Measurements from ENCODE around the gene OTOG. TPM values are rescaled to one million over a fixed set of nuclear protein-coding genes. Genes with fewer than 3 reads are reported as not detected.

OTOG gene
- total RNA-seq, 1 experiment from 2014 or later = 0.35 TPM

DNA sequence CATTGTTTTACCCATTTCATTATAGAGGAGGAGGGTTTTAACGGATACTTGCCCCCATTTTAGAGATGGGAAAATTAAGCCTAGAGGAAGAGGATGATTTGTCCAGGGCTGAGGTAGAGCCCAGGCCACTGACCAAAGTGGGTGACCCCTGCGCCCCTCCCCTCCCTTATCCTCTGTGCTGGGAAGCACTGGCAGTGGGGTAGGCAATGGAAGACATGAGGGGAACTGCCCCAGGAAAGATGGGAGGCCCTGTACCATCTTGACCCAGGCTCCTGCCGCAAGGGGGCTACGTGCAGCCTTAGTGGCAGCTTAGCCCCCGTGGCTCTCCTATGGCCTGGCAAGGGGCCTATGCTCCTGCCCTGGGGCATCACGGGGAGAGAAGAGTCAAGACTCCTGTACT, 95.9 kb downstream of the OTOG start:
- H3K79me2 ChIP-seq (ENCODE audit: insufficient read depth, low read length) = no peaks in the 10 kb centered on the region
- no peak overlapping the region for H3K27ac ChIP-seq (ENCODE audit: insufficient read length, low read depth, low read length)
- H3K27me3 Mint-ChIP-seq (ENCODE audit: low read depth) = peaks cover 20% of the 10 kb centered on the region
- H2BK120ac ChIP-seq (ENCODE audit: low read depth, low read length, poor library complexity, severe bottlenecking) = no peak overlapping the region
- H2AK5ac ChIP-seq (ENCODE audit: insufficient read length, low read length) = no peak overlapping the region
- H4K91ac ChIP-seq (ENCODE audit: insufficient read length, low read depth, low read length) = no peak overlapping the region
- H2BK12ac ChIP-seq (ENCODE audit: insufficient read length, low read depth, low read length) = no peak overlapping the region
- no peaks in the 10 kb centered on the region for H3K9me3 ChIP-seq (ENCODE audit: control insufficient read depth, low read depth, low read length)
- no peak overlapping the region for H4K8ac ChIP-seq (replicated peaks; ENCODE audit: insufficient read length, low read depth, low read length)
- no peak overlapping the region for H3K4ac ChIP-seq (ENCODE audit: low read depth, low read length)
- H3K9ac ChIP-seq (ENCODE audit: extremely low read depth, insufficient read length, low read length) = no peak overlapping the region
- peaks cover 20 to 26% of the 10 kb centered on the region in 2 experiments for H3K4me1 Mint-ChIP-seq
- no peak overlapping the region for H3K56ac ChIP-seq (ENCODE audit: insufficient read length, low read depth, low read length)
- no peaks in the 10 kb centered on the region for H3K27me3 ChIP-seq (ENCODE audit: insufficient read depth, low read length)
- TF ChIP-seq, protein P1, sequence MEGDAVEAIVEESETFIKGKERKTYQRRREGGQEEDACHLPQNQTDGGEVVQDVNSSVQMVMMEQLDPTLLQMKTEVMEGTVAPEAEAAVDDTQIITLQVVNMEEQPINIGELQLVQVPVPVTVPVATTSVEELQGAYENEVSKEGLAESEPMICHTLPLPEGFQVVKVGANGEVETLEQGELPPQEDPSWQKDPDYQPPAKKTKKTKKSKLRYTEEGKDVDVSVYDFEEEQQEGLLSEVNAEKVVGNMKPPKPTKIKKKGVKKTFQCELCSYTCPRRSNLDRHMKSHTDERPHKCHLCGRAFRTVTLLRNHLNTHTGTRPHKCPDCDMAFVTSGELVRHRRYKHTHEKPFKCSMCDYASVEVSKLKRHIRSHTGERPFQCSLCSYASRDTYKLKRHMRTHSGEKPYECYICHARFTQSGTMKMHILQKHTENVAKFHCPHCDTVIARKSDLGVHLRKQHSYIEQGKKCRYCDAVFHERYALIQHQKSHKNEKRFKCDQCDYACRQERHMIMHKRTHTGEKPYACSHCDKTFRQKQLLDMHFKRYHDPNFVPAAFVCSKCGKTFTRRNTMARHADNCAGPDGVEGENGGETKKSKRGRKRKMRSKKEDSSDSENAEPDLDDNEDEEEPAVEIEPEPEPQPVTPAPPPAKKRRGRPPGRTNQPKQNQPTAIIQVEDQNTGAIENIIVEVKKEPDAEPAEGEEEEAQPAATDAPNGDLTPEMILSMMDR (conservative IDR thresholded peaks at IDR 0.05) = no peak
- peaks cover 0 to 6% of the 10 kb centered on the region in 2 experiments; a peak in 2 of 5 replicates for H3K9me3 Mint-ChIP-seq
- H2BK20ac ChIP-seq (ENCODE audit: low read depth, low read length, poor library complexity, severe bottlenecking) = no peak overlapping the region
- H4K5ac ChIP-seq (ENCODE audit: insufficient read length, low read depth, low read length) = no peak overlapping the region
- H3K14ac ChIP-seq (ENCODE audit: insufficient read depth, low read length) = no peak overlapping the region
- no peak overlapping the region for H3K23ac ChIP-seq (ENCODE audit: insufficient read length, low read depth, low read length)
- no CpG with 5 or more reads among the region's 6 CpGs for WGBS (ENCODE audit: extremely low coverage, insufficient read length, low lambda C conversion rate)
- no peak overlapping the region for H2BK15ac ChIP-seq (ENCODE audit: low read depth, low read length)
- no peak overlapping the region for H2BK5ac ChIP-seq (ENCODE audit: insufficient read length, low read length)
- H3K27ac Mint-ChIP-seq = no peak overlapping the region
- H3T11ph ChIP-seq (ENCODE audit: low read length) = no peak overlapping the region
- no peak overlapping the region for H3K4me3 Mint-ChIP-seq
- H3K36me3 Mint-ChIP-seq (ENCODE audit: insufficient read depth in 1 of 3, low read depth in 3 of 3) = peaks cover 0 to 1% (median 0%) of the 10 kb centered on the region in 3 experiments; a peak in 2 of 7 replicates
- H3K4me1 ChIP-seq (ENCODE audit: insufficient read depth, low read length) = peaks cover 5% of the 10 kb centered on the region; the same call in 1 of the 2 replicates
- no peak overlapping the region for H3K18ac ChIP-seq (ENCODE audit: insufficient read length, low read depth, low read length)
- no peaks in the 10 kb centered on the region for H3K23me2 ChIP-seq (ENCODE audit: insufficient read length, low read depth, low read length, poor library complexity, severe bottlenecking)
- DNase-seq = no peak
- no peaks in the 10 kb centered on the region for H4K20me1 ChIP-seq (ENCODE audit: control insufficient read depth, insufficient read depth, insufficient read length)
- H2AFZ ChIP-seq (ENCODE audit: low read length) = no peak overlapping the region
- H3K4me2 ChIP-seq (ENCODE audit: insufficient read depth, insufficient read length, low read length) = no peak overlapping the region
- no peaks in the 10 kb centered on the region for H3K79me1 ChIP-seq (ENCODE audit: insufficient read depth, low read depth, low read length, poor library complexity, severe bottlenecking)
